Measurements from ENCODE around the gene GRAMD1B. TPM values are rescaled to one million over a fixed set of nuclear protein-coding genes. Genes with fewer than 3 reads are reported as not detected.

Gene GRAMD1B
- total RNA-seq, 4 donors from 2014 or later = 27.5 to 37.2 (median 30.6) TPM

DNA sequence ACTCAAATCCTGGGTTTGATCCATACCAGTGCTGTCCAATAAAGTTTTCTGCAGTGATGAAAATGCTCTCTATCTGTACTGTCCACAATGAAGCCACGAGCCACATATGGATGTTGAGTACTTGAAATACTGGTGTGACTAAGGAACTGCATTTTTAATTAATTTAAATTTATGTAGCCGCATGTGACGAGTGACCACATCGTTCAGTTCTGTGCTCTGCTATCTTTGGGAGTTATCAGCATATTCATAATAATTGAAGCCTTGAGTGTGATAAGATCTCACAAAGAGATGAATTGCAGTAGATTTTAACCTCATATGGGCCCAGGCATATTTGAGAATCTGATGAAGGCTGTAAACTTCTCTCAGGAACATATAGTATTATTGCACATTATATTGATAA, 40.8 kb downstream of the GRAMD1B start:
- DNase-seq (ENCODE audit: low spot score in 2 of 2) = no peak
- TF ChIP-seq EP300 (IDR thresholded peaks at IDR 0.05) = no peak
- no peak for TF ChIP-seq POLR2A (IDR thresholded peaks at IDR 0.05)
- TF ChIP-seq, protein P1, sequence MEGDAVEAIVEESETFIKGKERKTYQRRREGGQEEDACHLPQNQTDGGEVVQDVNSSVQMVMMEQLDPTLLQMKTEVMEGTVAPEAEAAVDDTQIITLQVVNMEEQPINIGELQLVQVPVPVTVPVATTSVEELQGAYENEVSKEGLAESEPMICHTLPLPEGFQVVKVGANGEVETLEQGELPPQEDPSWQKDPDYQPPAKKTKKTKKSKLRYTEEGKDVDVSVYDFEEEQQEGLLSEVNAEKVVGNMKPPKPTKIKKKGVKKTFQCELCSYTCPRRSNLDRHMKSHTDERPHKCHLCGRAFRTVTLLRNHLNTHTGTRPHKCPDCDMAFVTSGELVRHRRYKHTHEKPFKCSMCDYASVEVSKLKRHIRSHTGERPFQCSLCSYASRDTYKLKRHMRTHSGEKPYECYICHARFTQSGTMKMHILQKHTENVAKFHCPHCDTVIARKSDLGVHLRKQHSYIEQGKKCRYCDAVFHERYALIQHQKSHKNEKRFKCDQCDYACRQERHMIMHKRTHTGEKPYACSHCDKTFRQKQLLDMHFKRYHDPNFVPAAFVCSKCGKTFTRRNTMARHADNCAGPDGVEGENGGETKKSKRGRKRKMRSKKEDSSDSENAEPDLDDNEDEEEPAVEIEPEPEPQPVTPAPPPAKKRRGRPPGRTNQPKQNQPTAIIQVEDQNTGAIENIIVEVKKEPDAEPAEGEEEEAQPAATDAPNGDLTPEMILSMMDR (IDR thresholded peaks at IDR 0.05) = no peak
- 82 to 86% methylated on average over 4 of the region's 4 CpGs for WGBS, 2 donors

DNA sequence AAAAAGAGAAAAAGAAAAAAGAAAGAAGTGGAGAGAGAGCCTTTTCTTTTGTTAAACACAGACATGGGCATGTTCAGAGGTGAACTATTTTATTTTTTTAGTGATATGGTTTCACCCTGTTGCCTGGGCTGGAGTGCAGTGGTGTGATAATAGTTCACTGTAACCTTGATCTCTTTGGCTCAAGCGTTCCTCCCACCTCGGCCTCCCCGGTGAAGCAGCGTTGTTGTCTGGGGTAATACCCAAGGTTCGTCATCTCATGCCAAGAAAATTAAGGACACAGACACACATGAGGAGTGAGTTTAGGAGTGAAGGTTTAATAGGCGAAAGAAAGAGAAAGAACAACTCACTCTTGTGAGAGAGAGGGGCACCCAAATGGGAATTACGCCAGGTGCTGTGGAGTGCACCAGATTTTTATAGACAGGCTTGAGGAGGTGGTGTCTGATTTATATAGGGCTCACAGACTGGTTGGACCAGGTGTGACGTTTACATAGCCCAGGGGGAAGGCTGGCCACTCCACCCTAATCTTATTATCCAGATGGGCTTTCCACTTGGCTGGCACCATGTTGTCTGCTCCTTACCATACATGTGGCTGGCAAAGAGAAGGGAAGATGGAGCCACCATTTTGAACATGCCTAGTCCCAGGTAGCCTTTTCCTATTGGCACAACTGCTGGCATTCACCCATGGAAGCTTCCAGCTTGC, 42.3 kb downstream of the GRAMD1B start:
- no peak for DNase-seq (ENCODE audit: low spot score in 2 of 2)
- Histone ChIP-seq H3K36me3 (no peaks in the 10 kb centered on the region), H3K27me3 (no peaks in the 10 kb centered on the region), H3K27ac (no peak overlapping the region), H3K4me1 (peaks cover 0 to 3% (median 2%) of the 10 kb centered on the region in 4 donors), H3K9me3 (no peaks in the 10 kb centered on the region), H3K4me3 (no peak overlapping the region)
- WGBS, 2 donors = 86 to 88% methylated on average over 8 of the region's 8 CpGs
- TF ChIP-seq EP300 (IDR thresholded peaks at IDR 0.05) (no peak), POLR2A (IDR thresholded peaks at IDR 0.05) (no peak)
- TF ChIP-seq, protein P1 (IDR thresholded peaks at IDR 0.05) = no peak

More for the DNA sequence above, 40.8 kb downstream of the GRAMD1B start:
- Histone ChIP-seq H3K9me3 (no peaks in the 10 kb centered on the region), H3K27ac (no peak overlapping the region), H3K4me1 (peaks cover 0 to 3% (median 2%) of the 10 kb centered on the region in 4 donors), H3K36me3 (no peaks in the 10 kb centered on the region), H3K27me3 (no peaks in the 10 kb centered on the region), H3K4me3 (no peak overlapping the region)

DNA sequence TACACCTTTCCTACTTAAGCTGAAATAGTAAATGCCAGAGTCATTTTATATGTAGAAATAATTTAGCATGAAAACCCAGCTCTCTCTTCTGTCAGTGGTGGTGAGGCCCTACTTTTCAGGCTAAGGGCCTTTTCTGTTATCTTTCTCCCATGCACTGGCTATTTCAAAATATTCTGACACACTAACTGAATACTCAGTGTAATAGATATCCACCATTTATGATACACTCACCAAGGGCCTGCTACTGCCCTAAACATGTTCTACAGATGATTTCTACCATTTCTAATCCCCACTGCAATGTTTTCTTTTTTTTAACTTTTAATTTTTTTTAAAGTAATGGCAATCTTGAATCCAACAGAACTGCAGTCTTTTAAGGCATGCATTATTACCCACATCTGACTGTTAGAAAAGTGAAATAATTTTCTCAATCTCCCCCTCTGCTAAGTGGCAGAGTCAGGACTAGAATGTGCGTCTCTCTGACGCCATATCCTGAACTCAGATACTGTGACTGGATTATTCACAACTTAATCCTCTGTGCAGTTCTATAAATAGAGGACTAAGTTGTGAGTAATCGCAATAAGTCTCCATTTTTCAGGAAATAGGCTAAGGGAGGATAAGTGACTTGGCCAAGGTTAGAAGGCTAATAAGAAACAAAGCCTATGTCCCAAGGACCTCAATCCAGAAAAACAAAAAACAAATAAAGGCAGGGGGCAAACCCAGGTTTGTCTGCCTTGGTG, 44.0 kb downstream of the GRAMD1B start:
- DNase-seq (ENCODE audit: low spot score in 2 of 2) = no peak
- TF ChIP-seq POLR2A (IDR thresholded peaks at IDR 0.05) = no peak
- TF ChIP-seq, protein P1 (IDR thresholded peaks at IDR 0.05) = no peak
- no peak for TF ChIP-seq EP300 (IDR thresholded peaks at IDR 0.05)
- H3K27me3 ChIP-seq = no peaks in the 10 kb centered on the region
- no peak overlapping the region for H3K4me3 ChIP-seq
- 53 to 61% methylated on average over 3 of the region's 3 CpGs for WGBS, 2 donors
- peaks cover 0 to 7% (median 7%) of the 10 kb centered on the region in 4 donors for H3K4me1 ChIP-seq
- no peak overlapping the region for H3K27ac ChIP-seq
- H3K9me3 ChIP-seq = no peaks in the 10 kb centered on the region
- no peaks in the 10 kb centered on the region for H3K36me3 ChIP-seq

DNA sequence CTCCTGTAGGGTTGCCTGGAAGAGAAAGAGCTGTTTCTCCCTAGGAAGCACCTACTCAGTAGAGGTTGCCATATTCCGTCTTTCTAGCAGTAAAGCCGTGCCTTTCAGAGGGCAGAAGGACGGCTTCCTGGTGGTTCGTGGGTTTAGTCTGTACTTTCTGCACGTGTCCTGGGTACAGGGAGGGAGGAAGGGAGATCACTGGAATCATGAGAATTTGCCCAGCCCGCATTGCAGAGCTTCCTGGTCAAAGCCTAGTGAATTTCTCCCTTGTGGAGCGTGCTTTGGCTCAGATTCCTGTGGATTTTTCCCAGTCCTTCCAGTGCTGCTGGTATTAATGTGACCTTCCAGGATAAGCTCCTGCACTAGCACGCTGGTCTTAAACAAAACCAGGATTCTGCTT, 44.9 kb downstream of the GRAMD1B start:
- H3K4me1 ChIP-seq = peaks cover 0 to 7% (median 5%) of the 10 kb centered on the region in 4 donors
- 48% methylated on average over 8 of the region's 8 CpGs for WGBS, 2 donors
- H3K27ac ChIP-seq = peak overlapping the region in 2 of 4 donors; percentile 8 to 28
- no peaks in the 10 kb centered on the region for H3K27me3 ChIP-seq
- TF ChIP-seq POLR2A (IDR thresholded peaks at IDR 0.05) (no peak), EP300 (IDR thresholded peaks at IDR 0.05) (no peak)
- TF ChIP-seq, protein P1 (IDR thresholded peaks at IDR 0.05) = no peak
- H3K36me3 ChIP-seq = no peaks in the 10 kb centered on the region
- DNase-seq (ENCODE audit: low spot score in 2 of 2) = no peak
- H3K9me3 ChIP-seq = no peaks in the 10 kb centered on the region
- H3K4me3 ChIP-seq = no peak overlapping the region

DNA sequence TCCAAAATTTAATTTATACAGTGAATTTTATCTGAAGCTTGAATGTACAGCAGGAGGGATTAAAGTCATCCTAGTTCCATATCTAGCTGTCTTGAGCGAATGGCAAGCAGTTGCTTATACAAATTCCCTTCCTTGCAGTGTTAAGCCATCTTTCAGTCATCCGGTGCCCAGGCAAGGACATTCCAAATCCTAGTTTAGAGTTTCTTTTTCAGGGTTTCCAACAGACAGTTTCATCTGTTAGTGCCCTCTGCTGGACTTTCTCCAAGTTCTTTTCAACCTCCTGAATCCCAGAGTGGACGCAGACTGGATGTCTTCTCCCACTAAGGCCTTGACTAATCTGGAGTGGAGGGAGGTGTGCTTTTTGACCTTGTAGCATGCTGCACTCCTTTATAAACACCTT, 45.4 kb downstream of the GRAMD1B start:
- TF ChIP-seq EP300 (IDR thresholded peaks at IDR 0.05) (no peak), POLR2A (IDR thresholded peaks at IDR 0.05) (no peak)
- TF ChIP-seq, protein P1 (IDR thresholded peaks at IDR 0.05) = no peak
- no peaks in the 10 kb centered on the region for H3K9me3 ChIP-seq
- H3K4me3 ChIP-seq = no peak overlapping the region
- peak overlapping the region in 1 of 4 donors; percentile 8 for H3K27ac ChIP-seq
- H3K27me3 ChIP-seq = no peaks in the 10 kb centered on the region
- no peaks in the 10 kb centered on the region for H3K36me3 ChIP-seq
- 72 to 75% methylated on average over 3 of the region's 3 CpGs for WGBS, 2 donors
- H3K4me1 ChIP-seq = peaks cover 0 to 7% (median 5%) of the 10 kb centered on the region in 4 donors
- DNase-seq (ENCODE audit: low spot score in 2 of 2) = no peak

All from tibial nerve (tissue), 4 donors.